Testis (tissue), 2 donors: ENCODE measurements around the gene MYO7B.

Source experiments
- CTCF ChIP-seq, 3 experiments: fragments of 450-650 bp in 2 of 3; fragments of 200-600 bp in 1 of 3; sonication (generic) in 1 of 3; IDR thresholded peaks; one replicate each; pipeline ENCODE4 v1.5.1; 2016 to 2019; ENCODE audit warnings: antibody characterized with exemption in 3 of 3, mild to moderate bottlenecking in 2 of 3, moderate library complexity in 1 of 3
- POLR2A ChIP-seq: fragments of 450-650 bp; IDR thresholded peaks from one replicate; pipeline ENCODE4 v1.6.1; 2017; ENCODE audit warnings: antibody characterized with exemption, mild to moderate bottlenecking, moderate library complexity

DNA sequence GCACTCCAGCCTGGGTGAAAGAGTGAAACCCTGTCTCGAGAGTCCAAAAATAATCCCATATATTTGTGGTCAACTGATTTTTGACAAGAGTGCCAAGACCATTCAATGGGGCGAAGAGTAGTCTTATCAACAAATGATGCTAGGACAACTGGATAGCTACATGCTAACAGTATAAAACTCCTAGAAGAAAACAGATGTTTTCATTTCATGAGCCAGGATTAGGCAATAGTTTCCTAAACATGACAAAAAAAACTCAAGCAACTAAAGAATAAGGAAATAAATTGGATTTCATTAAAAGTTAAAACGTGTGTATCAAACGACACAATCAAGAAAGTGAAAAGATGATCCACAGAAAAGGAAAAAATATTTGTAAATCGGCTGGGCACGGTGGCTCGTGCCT lies 133.6 kb downstream of the MYO7B start:
- TF ChIP-seq CTCF (IDR thresholded peaks at IDR 0.05) (no peak), POLR2A (no peak)
